Measurements from ENCODE around the gene ANKRD27.

DNA sequence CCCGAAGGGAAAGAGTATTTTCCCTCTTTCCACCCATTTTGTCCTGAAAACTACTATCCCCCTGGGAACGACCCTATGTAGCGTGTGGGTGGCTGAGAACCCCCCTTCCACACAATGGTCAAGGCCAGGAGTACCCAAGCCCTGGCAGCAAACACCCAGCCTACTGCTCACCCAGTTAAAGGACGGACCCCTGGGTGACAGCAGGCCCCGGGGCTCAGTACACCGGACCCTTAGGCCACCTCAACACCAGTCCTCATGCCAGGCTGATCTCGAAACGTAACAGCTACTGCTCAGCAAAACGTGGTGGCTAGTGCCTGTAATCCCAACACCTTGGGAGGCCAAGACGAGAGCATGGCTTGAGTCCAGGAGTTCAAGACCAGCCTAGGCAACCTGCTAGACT lies 1.4 kb downstream of the ANKRD27 start:
- TF ChIP-seq TCF4 (CRISPR knock-in tag; IDR thresholded peaks at IDR 0.05; ENCODE audit: borderline replicate concordance) (no peak), ZFP3 (CRISPR knock-in tag; IDR thresholded peaks at IDR 0.05) (no peak), RARB (CRISPR knock-in tag; IDR thresholded peaks at IDR 0.05) (no peak), SNAI2 (CRISPR knock-in tag; IDR thresholded peaks at IDR 0.05) (no peak), ZNF70 (CRISPR knock-in tag; IDR thresholded peaks at IDR 0.05) (no peak), ZNF565 (CRISPR knock-in tag; conservative IDR thresholded peaks at IDR 0.05; ENCODE audit: low read depth) (no peak), BACH2 (CRISPR knock-in tag; IDR thresholded peaks at IDR 0.05; ENCODE audit: borderline replicate concordance) (no peak), ZNF8 (CRISPR knock-in tag; IDR thresholded peaks at IDR 0.05) (no peak), ZFP30 (CRISPR knock-in tag; IDR thresholded peaks at IDR 0.05) (no peak), ISL1 (CRISPR knock-in tag; IDR thresholded peaks at IDR 0.05) (no peak), ZC3H10 (CRISPR knock-in tag; IDR thresholded peaks at IDR 0.05) (no peak)
- TF ChIP-seq, protein P1, sequence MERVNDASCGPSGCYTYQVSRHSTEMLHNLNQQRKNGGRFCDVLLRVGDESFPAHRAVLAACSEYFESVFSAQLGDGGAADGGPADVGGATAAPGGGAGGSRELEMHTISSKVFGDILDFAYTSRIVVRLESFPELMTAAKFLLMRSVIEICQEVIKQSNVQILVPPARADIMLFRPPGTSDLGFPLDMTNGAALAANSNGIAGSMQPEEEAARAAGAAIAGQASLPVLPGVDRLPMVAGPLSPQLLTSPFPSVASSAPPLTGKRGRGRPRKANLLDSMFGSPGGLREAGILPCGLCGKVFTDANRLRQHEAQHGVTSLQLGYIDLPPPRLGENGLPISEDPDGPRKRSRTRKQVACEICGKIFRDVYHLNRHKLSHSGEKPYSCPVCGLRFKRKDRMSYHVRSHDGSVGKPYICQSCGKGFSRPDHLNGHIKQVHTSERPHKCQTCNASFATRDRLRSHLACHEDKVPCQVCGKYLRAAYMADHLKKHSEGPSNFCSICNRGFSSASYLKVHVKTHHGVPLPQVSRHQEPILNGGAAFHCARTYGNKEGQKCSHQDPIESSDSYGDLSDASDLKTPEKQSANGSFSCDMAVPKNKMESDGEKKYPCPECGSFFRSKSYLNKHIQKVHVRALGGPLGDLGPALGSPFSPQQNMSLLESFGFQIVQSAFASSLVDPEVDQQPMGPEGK (CRISPR knock-in tag; IDR thresholded peaks at IDR 0.05; ENCODE audit: borderline replicate concordance) = no peak
- TF ChIP-seq, protein P2, sequence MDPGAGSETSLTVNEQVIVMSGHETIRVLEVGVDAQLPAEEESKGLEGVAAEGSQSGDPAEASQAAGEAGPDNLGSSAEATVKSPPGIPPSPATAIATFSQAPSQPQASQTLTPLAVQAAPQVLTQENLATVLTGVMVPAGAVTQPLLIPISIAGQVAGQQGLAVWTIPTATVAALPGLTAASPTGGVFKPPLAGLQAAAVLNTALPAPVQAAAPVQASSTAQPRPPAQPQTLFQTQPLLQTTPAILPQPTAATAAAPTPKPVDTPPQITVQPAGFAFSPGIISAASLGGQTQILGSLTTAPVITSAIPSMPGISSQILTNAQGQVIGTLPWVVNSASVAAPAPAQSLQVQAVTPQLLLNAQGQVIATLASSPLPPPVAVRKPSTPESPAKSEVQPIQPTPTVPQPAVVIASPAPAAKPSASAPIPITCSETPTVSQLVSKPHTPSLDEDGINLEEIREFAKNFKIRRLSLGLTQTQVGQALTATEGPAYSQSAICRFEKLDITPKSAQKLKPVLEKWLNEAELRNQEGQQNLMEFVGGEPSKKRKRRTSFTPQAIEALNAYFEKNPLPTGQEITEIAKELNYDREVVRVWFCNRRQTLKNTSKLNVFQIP (CRISPR knock-in tag; IDR thresholded peaks at IDR 0.05; ENCODE audit: borderline replicate concordance, low read depth) = no peak
- TF ChIP-seq, protein P3, sequence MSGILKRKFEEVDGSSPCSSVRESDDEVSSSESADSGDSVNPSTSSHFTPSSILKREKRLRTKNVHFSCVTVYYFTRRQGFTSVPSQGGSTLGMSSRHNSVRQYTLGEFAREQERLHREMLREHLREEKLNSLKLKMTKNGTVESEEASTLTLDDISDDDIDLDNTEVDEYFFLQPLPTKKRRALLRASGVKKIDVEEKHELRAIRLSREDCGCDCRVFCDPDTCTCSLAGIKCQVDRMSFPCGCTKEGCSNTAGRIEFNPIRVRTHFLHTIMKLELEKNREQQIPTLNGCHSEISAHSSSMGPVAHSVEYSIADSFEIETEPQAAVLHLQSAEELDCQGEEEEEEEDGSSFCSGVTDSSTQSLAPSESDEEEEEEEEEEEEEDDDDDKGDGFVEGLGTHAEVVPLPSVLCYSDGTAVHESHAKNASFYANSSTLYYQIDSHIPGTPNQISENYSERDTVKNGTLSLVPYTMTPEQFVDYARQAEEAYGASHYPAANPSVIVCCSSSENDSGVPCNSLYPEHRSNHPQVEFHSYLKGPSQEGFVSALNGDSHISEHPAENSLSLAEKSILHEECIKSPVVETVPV (CRISPR knock-in tag; IDR thresholded peaks at IDR 0.05) = no peak
